B cell (primary cell): Measurements from ENCODE around the gene TOMM40L. TPM values are rescaled to one million over a fixed set of nuclear protein-coding genes. Genes with fewer than 3 reads are reported as not detected.

Experiments
- ATAC-seq: fragments of 200-7000 bp; cut with Tn5 transposase; one replicate; pipeline ENCODE4 v1.10.0; 2021; ENCODE audit warnings: low read depth, mild to moderate bottlenecking, moderate number of reproducible peaks, moderate library complexity
- CTCF ChIA-PET: fragments of 350-600 bp; sonication (Branson Sonifier 250); formaldehyde crosslinking; loops from one replicate; lab custom pipeline; 2021; ENCODE audit warnings: antibody characterized with exemption, inconsistent platforms; lab: Charles Lee
- POLR2A ChIA-PET: fragments of 350-600 bp; sonication (Branson Sonifier 250); formaldehyde crosslinking; loops from one replicate; lab custom pipeline; 2021; ENCODE audit warnings: antibody characterized with exemption; lab: Charles Lee
- DNase-seq: peaks from one replicate; pipeline ENCODE4 v3.0.0; 2013
- H2AFZ ChIP-seq: 2 replicates; pipeline ENCODE4 v1.6.1; 2012; ENCODE audit warnings: mild to moderate bottlenecking, low read depth, low read length; ENCODE audit not compliant: insufficient read depth, poor library complexity, severe bottlenecking
- H3K27ac ChIP-seq, 2 donors: 1 replicate in 1 of 2; 2 replicates in 1 of 2; pipeline ENCODE4 v1.5.1; 2012 to 2013; ENCODE audit warnings: low read length in 2 of 2, mild to moderate bottlenecking in 2 of 2, moderate library complexity in 1 of 2
- H3K27me3 ChIP-seq, 4 experiments: fragments of 200-600 bp in 1 of 4; sonication (generic) in 1 of 4; replicated peaks in 1 of 4; 1 replicate in 2 of 4; 2 replicates in 2 of 4; pipeline versions ENCODE4 v1.6.1 to v1.7.0; 2013 to 2016; ENCODE audit warnings: low read length in 3 of 4, mild to moderate bottlenecking in 2 of 4, mixed read lengths in 1 of 4, moderate library complexity in 1 of 4; ENCODE audit not compliant: insufficient read depth in 4 of 4, control insufficient read depth in 3 of 4; ENCODE audit errors: control extremely low read depth in 1 of 4
- H3K36me3 ChIP-seq, 2 experiments: replicated peaks in 1 of 2; 1 replicate in 1 of 2; 2 replicates in 1 of 2; pipeline versions ENCODE4 v1.6.1 to v1.7.1; 2013; ENCODE audit warnings: low read length in 1 of 2; ENCODE audit not compliant: insufficient read depth in 2 of 2, control insufficient read depth in 1 of 2; ENCODE audit errors: control extremely low read depth in 1 of 2, extremely low read depth in 1 of 2
- H3K4me1 ChIP-seq, 2 donors: fragments of 200-600 bp in 1 of 2; sonication (generic) in 1 of 2; 1 replicate in 1 of 2; 2 replicates in 1 of 2; pipeline versions ENCODE4 v1.5.1 to v1.6.1; 2013 to 2017; ENCODE audit warnings: low read length in 2 of 2; ENCODE audit not compliant: control insufficient read depth in 2 of 2, insufficient read depth in 2 of 2
- H3K4me2 ChIP-seq: replicated peaks from 2 replicates; pipeline ENCODE3; 2012; ENCODE audit warnings: mild to moderate bottlenecking, low read depth, low read length; ENCODE audit not compliant: poor library complexity, severe bottlenecking
- H3K4me3 ChIP-seq, 5 experiments: fragments of 200-600 bp in 1 of 5; sonication (generic) in 1 of 5; 1 replicate in 3 of 5; 2 replicates in 2 of 5; pipeline versions ENCODE4 v1.5.1 to v1.7.0; 2011 to 2016; ENCODE audit warnings: low read length in 4 of 5, mild to moderate bottlenecking in 4 of 5, low read depth in 2 of 5, control low read depth in 1 of 5, moderate library complexity in 1 of 5; ENCODE audit not compliant: insufficient read depth in 1 of 5; ENCODE audit errors: control extremely low read depth in 1 of 5, extremely low read depth in 1 of 5
- H3K79me2 ChIP-seq: fragments of 200-600 bp; sonication (generic); one replicate; pipeline ENCODE4 v1.6.0; 2016; ENCODE audit warnings: low read length; ENCODE audit not compliant: control insufficient read depth, insufficient read depth
- H3K9ac ChIP-seq: fragments of 200-600 bp; sonication (generic); 2 replicates; pipeline ENCODE4 v1.6.1; 2017; ENCODE audit warnings: mild to moderate bottlenecking, low read length, moderate library complexity
- H3K9me3 ChIP-seq, 3 donors: one replicate each; pipeline versions ENCODE4 v1.6.1 to v1.7.1; 2013; ENCODE audit warnings: low read length in 2 of 3; ENCODE audit not compliant: control insufficient read depth in 2 of 3, insufficient read depth in 1 of 3; ENCODE audit errors: control extremely low read depth in 1 of 3
- H4K20me1 ChIP-seq: 2 replicates; pipeline ENCODE4 v1.6.0; 2012; ENCODE audit warnings: mild to moderate bottlenecking, low read length; ENCODE audit not compliant: insufficient read depth, control insufficient read depth, poor library complexity, severe bottlenecking
- H3K27ac Mint-ChIP-seq: one replicate; pipeline ENCODE4 v1.8.0; 2021; ENCODE audit warnings: mixed read lengths
- H3K27me3 Mint-ChIP-seq: one replicate; pipeline ENCODE4 v1.8.0; 2021; ENCODE audit warnings: mixed read lengths
- H3K4me1 Mint-ChIP-seq: one replicate; pipeline ENCODE4 v1.8.0; 2021; ENCODE audit warnings: mixed read lengths
- H3K4me3 Mint-ChIP-seq: one replicate; pipeline ENCODE4 v1.8.0; 2021; ENCODE audit warnings: mixed read lengths
- H3K9me3 Mint-ChIP-seq: one replicate; pipeline ENCODE4 v1.8.0; 2022; ENCODE audit warnings: mixed read lengths; ENCODE audit not compliant: insufficient read depth
- CTCF ChIP-seq: fragments of 200-600 bp; IDR thresholded peaks from one replicate; pipeline ENCODE4 v1.8.0; 2022; ENCODE audit warnings: antibody characterized with exemption, mild to moderate bottlenecking
- EZH2 ChIP-seq: IDR thresholded peaks from 2 replicates; pipeline ENCODE4 v1.6.1; 2012; ENCODE audit warnings: borderline replicate concordance, low read depth, mild to moderate bottlenecking, moderate library complexity, low read length; ENCODE audit not compliant: insufficient read depth, poor library complexity, severe bottlenecking
- WGBS: methylation state at CpG from one replicate; pipeline ENCODE4 v1.1.5; 2013; ENCODE audit warnings: missing lambda C conversion rate; ENCODE audit not compliant: insufficient coverage; 5-methylcytosine and 5-hydroxymethylcytosine counted together
- intact Hi-C: fragments of 100-400 bp; cut with micrococcal nuclease; formaldehyde crosslinking; loops from one replicate; pipeline ENCODE4 v1.10.0; 2022
- polyA plus RNA-seq: library from polyadenylated mRNA; depleted of rRNA; stranded (reverse); fragments of >200 nt; gene quantifications from 2 replicates; pipeline ENCODE4 v1.2.3, GENCODE V29; 2012
- total RNA-seq, 2 donors: library from RNA; stranded (reverse); fragments of 120-200 nt in 1 of 2; gene quantifications; 1 replicate in 1 of 2; 2 replicates in 1 of 2; pipeline versions ENCODE4 v1.2.3 to v1.2.4, GENCODE V29; 2013 to 2022

TOMM40L gene
- total and polyA plus RNA-seq, 2 donors (not counting 1 experiment from before 2014, with no cell fraction given) = 6.5 to 9.2 TPM

DNA sequence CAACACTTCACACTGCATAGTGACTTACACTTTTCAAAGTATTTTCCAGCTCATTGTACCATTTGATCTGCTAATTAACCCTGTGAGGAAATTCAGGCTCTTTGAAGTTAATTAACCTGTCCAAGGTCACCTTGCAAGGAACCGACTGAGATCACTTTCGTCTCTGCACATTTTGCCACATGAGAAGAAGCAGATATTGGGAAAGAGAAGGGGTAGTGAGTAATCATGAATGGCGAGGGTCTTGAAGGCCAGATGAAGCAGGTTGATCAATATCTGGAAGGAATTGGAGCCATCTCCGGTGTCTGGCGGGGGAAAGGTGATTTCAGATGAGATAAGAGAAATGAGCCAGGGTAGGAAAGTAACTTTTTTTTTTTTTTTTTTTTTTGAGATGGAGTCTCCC lies 5.9 kb upstream of the TOMM40L start:
- no peak overlapping the region for H3K9ac ChIP-seq
- H3K27ac ChIP-seq = no peak overlapping the region
- H3K4me3 Mint-ChIP-seq = no peak overlapping the region
- H3K79me2 ChIP-seq = no peaks in the 10 kb centered on the region
- H3K27me3 Mint-ChIP-seq = peaks cover 45% of the 10 kb centered on the region
- H3K9me3 ChIP-seq = no peaks in the 10 kb centered on the region
- no peak overlapping the region for H2AFZ ChIP-seq
- ChIA-PET CTCF (interaction anchor here (1.1 to 1.9 kb wide), 3 partner anchors 9 to 162 kb away, joined by 5 to 7 read pairs (median 7); no protein-coding TSS in a partner anchor), POLR2A (no interaction called here)
- whole genome bisulfite sequencing = 100% methylated on average over 5 of the region's 5 CpGs
- peaks cover 13 to 25% of the 10 kb centered on the region in 2 donors for H3K4me1 ChIP-seq
- no peaks in the 10 kb centered on the region for H3K9me3 Mint-ChIP-seq
- no peak for TF ChIP-seq EZH2
- no peak for TF ChIP-seq CTCF
- no peaks in the 10 kb centered on the region for H4K20me1 ChIP-seq
- intact Hi-C loops = no loop called here
- H3K27ac Mint-ChIP-seq = no peak overlapping the region
- DNase-seq (no peak), ATAC-seq (no peak)
- H3K4me1 Mint-ChIP-seq = peaks cover 26% of the 10 kb centered on the region
- H3K27me3 ChIP-seq = peaks cover 0 to 48% (median 36%) of the 10 kb centered on the region in 4 experiments
- H3K4me3 ChIP-seq = no peak overlapping the region
- H3K4me2 ChIP-seq = no peak overlapping the region
- no peaks in the 10 kb centered on the region for H3K36me3 ChIP-seq

- POLR2A ChIA-PET = interaction anchor here (0.7 kb wide), 1 partner anchor 45 kb away, joined by 4 read pairs; the partner anchor contains the start of gene B4GALT3
- DNase-seq (no peak), ATAC-seq (no peak)
- TF ChIP-seq EZH2 = no peak
- no peak for TF ChIP-seq CTCF
- Histone ChIP-seq H3K4me2 (no peak overlapping the region), H4K20me1 (no peaks in the 10 kb centered on the region), H3K27me3 (peaks cover 0 to 44% (median 34%) of the 10 kb centered on the region in 4 experiments), H2AFZ (no peak overlapping the region), H3K9me3 (no peaks in the 10 kb centered on the region), H3K79me2 (peaks cover 7% of the 10 kb centered on the region), H3K9ac (no peak overlapping the region), H3K36me3 (no peaks in the 10 kb centered on the region), H3K4me1 (peaks cover 24 to 34% of the 10 kb centered on the region in 2 donors), H3K4me3 (no peak overlapping the region), H3K27ac (no peak overlapping the region)
- CTCF ChIA-PET = interaction anchor here (0.7 to 10.0 kb wide), 3 partner anchors 12 to 159 kb away, joined by 3 to 104 read pairs (median 6); no protein-coding TSS in a partner anchor
- peaks cover 43% of the 10 kb centered on the region for H3K27me3 Mint-ChIP-seq
- WGBS = 97% methylated on average over 6 of the region's 6 CpGs
- peaks cover 33% of the 10 kb centered on the region for H3K4me1 Mint-ChIP-seq
- H3K4me3 Mint-ChIP-seq = no peak overlapping the region
- H3K9me3 Mint-ChIP-seq = no peaks in the 10 kb centered on the region
- peak overlapping the region; percentile 59 for H3K27ac Mint-ChIP-seq
- intact Hi-C loops = no loop called here
Measured at GRCh38 chr1:161222175-161223019, 3.5 kb upstream of the TOMM40L start.
